HG03139 (cell line): ENCODE data around the gene NME3.

Source experiments
- ATAC-seq: cut with Tn5 transposase; IDR thresholded peaks from one replicate; pipeline ENCODE4 v1.9.1; 2021; ENCODE audit not compliant: unreplicated experiment

The NME3 gene

DNA sequence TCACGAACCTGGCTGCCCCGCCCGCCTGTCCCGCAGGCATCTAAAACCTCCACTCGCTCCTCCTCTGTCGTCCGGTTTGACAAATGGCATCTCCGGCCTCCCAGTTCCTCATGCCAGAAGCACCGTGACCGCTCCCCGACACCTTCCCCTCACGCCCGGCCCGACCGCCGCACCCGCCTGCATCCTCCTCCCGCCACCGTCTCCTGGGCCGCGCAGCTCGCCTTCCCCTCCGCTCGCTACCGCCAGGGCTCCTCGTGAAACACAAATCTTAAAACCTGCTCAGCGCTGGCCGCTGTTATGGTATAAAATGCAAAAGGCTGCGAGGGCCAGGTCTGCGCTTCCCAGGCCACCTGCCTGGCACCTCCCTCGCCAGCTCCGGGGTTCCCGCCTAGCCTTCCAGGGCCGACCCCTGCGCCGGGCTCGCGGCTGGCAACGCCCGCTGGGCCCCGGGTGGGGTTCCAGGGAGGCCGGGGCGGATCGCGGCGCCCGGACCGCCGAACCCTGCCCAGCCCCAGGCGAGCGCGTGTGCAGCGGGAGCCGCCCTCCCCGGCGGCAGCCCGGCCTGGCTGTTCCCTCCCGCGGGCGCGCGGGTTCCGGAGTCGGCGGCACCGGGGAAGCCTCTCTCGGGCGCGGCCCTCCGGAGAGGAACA lies 10.5 kb upstream of the NME3 start:
- peak; percentile 1 for ATAC-seq

DNA sequence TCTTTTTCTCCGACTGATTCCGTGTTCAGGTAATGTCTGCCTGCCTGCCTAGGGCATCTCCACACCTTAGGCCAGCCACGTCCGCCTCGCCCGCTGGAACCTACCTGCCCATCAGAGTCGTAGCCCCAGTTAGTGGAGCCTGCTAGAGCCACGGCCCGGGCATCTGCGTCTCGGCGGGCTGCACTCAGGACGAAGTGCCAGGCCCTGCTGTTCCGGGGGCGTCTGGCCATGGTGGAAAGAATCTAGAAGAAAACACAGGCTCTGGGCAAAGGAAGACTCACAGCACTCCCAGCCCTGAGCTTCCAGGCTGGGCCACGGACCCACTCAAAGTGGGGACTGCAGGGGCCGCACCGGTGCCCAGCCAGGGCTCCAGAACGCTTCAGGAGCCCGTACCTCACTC lies 9.9 kb upstream of the NME3 start:
- no peak for ATAC-seq

GRCh38 chr16:1780677-1781072 lies 9.3 kb upstream of the NME3 start:
- no peak for ATAC-seq

GRCh38 chr16:1779741-1780676 lies 8.7 kb upstream of the NME3 start:
- no peak for ATAC-seq

DNA sequence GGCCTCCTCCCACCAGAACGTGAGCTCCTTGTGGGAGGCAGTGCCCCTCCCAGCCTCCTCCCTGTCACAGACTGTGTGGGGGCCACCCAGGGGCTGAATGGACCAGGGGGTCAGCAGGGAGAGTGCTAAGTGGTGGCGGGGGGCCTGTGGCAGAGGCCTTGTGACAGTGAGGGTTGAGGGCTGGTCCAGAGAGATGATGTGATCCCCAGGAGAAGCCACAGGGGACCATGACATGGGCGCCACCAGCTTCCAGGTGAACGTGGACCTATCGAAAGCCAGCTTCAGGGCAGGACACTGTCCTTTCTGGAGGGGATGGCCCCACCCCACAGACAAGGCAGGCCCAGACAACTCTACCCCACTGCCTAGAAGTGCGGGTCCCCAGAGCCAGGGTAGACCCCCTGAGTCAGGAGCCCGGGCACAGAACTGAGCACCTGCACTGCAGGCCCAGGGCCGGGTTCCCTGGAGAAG lies 7.9 kb upstream of the NME3 start:
- no peak for ATAC-seq

DNA sequence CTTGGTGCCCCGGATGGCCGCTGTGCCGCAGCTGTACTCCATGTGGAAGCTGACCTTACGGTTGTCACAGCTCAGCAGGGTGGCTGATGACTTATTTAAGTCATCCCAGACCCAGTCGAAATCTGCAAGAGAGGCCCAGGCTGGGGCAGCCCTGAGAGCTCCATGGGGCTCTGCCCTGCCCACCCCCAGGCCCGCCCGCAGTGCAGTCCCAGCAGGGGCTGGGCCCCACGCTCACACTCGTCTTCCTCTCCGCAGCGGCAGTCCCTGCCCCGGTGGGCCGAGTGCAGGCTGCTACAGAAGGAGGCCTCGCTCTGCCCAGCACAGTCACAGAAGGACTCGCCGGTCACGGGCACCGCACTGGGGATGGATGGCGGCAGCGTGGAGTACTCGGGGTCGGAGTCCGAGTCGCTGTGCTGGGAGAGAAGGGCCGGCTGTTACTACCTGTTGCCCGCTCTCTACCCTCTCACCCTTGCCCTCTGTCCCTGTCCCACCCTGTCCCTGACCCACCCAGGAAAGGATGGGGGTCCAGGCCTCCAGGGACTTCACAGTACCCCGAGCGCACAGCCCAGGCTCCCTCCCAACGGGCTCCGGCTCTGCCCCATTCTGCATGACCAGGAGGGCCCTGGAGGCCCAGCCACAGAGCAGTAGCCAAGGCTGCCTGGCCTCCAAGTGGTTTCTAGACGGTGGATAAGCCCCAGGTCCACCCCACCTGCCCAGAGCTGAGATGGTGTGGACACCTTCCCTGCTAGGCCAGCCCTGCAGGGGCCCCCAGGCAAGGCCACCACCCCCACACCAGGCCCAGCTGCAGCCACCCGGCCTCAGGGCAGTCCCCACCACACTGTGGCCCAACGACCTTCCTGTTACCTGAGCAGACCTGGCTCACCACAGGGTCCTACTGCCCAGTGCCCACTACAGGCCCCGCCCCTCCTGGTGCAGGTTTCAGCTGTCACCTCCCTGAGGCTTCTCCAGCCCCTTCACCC lies 7.1 kb upstream of the NME3 start:
- no peak for ATAC-seq

DNA sequence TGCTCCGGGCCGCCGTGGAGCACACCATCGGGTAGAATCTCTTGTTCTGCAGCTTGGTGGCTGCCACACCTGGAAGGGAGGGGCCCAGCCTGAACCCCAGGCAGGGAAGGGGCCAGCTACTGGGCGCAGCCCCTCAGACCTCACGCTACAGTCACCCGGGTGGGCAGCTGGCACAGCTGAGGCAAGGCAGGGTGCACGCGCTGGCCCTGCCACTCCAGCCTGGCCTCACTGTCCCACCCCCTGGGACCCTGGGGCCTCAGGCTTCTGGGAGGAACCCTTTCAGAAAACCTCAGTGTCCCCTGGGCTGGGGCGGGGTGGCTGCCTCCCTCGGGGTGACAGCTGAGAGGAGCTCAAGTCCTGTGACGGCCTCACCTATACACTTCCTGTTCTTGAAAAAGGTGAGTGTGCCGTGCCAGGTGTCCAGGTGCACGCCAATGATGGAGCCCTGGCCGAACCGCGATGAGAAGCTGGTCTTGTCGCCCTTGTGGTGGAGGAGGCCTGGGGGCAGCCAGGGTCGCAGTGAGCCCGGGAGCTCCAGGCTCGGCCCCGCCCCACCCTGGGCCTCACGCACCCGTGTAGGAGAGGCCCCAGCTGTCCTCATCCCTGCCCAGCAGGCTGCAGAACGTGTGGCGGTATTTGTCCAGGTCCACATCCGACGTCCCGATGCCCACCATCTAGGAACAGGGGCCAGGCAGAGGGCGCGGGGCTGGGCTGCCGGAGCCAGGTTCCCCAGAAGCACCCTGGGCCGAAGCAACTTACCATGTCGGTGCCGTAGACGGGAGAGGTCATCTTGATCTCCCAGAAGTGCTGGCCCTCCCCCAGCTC lies 6.2 kb upstream of the NME3 start:
- ATAC-seq = no peak

DNA sequence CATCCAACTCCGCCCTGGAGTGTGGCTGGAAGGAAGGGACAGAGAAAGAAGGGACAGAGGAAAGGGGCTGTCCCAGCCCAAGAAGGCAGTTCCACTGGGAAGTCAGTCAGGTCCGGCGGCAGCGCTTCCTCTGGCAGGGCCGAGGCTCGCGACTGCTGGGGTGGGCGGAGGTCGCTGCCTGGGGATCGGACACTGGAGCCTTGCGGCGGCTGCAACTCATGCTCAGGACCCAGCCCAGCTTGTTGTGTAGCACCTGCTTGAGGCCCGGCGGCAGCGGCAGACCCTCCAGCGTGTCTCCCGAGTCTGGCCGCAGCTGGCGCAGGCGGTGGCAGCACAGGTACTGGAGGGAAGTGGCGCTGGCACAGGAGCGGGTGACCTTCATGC lies 5.6 kb upstream of the NME3 start:
- no peak for ATAC-seq

DNA sequence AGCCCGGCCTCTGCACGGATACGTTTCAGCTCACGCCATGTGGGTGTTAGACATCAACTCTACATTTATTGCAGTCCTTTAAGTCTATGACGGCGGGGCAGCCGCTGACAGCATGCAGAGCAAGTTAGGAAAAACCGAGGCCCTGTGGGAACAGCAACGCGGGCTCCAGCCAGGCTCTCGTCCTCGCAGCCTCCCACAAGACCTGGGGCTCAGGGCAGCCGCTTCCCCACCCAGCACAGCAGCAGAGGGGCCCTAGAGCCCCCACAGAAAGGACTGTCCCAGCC lies 5.3 kb upstream of the NME3 start:
- ATAC-seq = no peak

GRCh38 chr16:1775846-1776671 lies 4.7 kb upstream of the NME3 start:
- no peak for ATAC-seq

- ATAC-seq = no peak
These were observed 3.9 kb upstream of the NME3 start for GRCh38 chr16:1775006-1775845.

- ATAC-seq = no peak
These were observed 3.1 kb upstream of the NME3 start for GRCh38 chr16:1774448-1774780.

DNA sequence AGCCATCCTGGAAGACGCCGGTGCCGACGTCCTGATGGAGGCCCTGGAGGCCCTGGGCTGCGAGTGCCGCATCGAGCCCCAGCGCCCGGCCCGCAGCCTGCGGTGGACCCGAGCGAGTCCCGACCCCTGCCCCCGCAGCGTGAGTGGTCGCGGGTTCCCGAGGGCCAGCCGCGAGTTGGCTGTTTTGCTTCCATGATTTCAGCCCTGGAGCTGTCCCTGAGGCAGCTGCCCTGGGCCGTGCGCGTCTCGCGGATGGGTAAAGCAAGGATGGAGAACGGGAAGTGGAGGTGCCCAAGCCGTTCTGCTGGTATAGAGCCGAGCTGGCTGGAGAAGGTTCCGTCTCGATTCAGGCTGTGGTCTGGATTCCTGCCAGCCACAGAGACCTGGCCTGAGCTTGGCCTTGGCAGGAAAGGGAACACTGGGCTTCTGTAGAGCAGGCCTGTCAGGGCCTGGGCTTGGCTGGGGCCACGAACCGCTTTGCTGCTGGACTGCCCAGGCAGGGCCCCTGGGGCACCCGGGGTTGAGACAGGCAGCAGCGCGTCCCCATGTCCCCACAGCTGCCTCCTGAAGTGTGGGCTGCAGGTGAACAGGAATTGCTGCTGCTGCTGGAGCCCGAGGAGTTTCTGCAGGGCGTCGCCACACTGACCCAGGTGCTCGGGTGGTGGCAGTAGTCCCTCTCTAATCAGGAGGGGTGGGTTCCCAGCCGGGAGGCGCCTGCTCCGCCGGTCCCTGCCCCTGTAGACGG lies 2.5 kb upstream of the NME3 start:
- ATAC-seq = no peak

GRCh38 chr16:1772908-1773702 lies 1.8 kb upstream of the NME3 start, which contains the start of gene MRPS34:
Gene MRPS34 (minus strand): TSS chr16:1773134. CDS start chr16:1773119, 15 bp downstream.
- ATAC-seq = peak; percentile 41

GRCh38 chr16:1772362-1772907 lies 1.1 kb upstream of the NME3 start, which contains the start of gene EME2:
Gene EME2 (plus strand): TSS chr16:1772810. CDS start chr16:1773228, 418 bp downstream.
- ATAC-seq = peak; percentile 4

DNA sequence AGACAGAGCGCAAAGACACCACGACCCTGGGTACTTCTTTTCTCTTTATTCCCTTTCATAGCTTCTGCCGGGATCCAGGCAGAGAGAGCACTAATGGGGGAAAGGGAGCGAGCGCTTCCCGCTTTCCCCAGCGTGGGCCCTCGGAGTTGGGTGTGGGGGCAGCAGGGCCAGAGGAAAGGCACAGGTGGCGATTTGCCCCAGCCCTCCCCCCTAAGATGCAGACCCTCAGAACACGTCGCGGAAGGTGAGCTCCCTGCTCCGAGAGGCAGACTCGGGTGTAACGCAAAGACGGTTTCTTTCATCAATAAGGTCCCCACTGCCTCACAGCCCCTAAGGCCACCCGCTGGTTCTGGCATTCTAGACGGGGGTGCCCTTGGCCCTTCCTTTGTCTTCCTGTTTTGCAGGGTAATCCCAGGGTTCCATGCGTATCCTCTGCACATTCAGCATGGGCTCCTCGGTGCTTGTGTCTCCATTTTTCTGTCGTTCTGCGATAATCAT lies 570 bp upstream of the NME3 start:
- ATAC-seq = no peak
